ENCODE results near the gene MKS1.
A peak's percentile ranks its signal among the peaks of the same experiment; 100 is the strongest.

Gene MKS1

DNA sequence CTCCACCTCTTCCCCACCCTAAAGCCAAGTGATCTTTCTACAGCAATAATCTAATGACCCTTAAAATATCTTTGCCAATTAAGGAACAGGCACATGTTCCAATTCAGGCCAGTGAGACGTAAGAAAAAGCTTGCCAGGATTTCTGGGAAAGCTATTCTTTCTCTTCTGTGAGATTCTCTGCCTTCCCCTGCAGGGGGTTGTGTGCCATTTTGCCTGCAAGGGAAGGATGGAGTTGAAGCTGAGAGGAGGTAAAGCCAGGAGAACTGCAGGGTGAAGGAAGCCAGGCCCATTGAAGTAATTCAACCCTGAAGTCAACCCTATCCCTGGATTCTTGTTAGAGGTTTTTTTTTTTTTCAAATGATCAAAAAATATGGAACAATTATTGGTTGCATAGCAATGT lies 10.3 kb upstream of the MKS1 start:
- no peaks in the 10 kb centered on the region for H3K9me3 ChIP-seq
- no peaks in the 10 kb centered on the region for H3K27me3 ChIP-seq
- H3K4me1 ChIP-seq: peaks cover 24% of the 10 kb centered on the region
- H3K4me3 ChIP-seq: no peak overlapping the region
- H3K4me2 ChIP-seq: no peak overlapping the region
- no peak overlapping the region for H3K9ac ChIP-seq
- H4K20me1 ChIP-seq: no peaks in the 10 kb centered on the region
- no peak overlapping the region for H3K27ac ChIP-seq
- no peaks in the 10 kb centered on the region for H3K36me3 ChIP-seq
- TF ChIP-seq Cebpa-rat (IDR thresholded peaks at IDR 0.05): no peak

DNA sequence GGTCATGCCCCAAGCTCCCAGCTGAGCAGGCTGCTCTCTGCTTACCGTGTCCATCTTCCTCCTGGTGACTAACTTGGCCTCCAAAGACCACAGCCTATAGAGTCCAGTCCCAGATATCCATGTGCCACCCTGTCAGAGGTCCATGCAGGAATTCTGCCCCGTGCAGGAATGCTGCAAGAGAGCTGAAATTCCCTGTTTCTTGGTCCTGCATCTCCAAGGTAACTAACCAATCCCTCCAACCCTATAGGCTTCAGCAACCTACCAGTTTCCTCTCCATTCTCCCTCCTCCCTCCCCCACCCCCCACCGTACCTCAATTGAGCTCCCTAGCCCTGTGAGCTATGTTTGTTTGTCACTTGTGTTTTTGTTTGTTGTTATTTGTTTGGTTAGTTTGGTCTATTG lies 9.6 kb upstream of the MKS1 start:
- H3K4me1 ChIP-seq: peaks cover 23% of the 10 kb centered on the region
- no peaks in the 10 kb centered on the region for H3K27me3 ChIP-seq
- no peaks in the 10 kb centered on the region for H3K36me3 ChIP-seq
- no peaks in the 10 kb centered on the region for H4K20me1 ChIP-seq
- H3K4me2 ChIP-seq: no peak overlapping the region
- no peak overlapping the region for H3K27ac ChIP-seq
- no peak for TF ChIP-seq Cebpa-rat (IDR thresholded peaks at IDR 0.05)
- H3K9ac ChIP-seq: no peak overlapping the region
- H3K9me3 ChIP-seq: no peaks in the 10 kb centered on the region
- H3K4me3 ChIP-seq: no peak overlapping the region

DNA sequence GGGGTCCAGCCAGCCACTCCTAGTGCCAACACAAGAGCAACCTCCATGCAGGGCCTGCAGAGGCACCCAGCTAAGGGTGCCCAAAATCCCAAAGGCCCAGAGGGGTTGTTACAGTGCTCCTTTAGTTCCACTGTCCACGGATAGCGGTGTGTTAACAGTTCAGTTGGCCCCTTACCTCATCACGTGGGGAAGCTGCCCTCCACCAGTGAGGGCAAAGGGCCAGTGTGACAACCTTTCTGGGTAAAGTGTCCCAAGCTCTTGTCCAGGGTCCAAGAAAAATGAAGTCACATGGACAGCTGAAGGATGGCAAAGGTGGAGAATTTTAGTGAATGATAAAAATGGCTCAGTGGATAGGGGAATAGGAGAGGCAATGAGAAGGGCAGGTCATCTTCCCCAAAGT lies 8.7 kb upstream of the MKS1 start:
- no peak for TF ChIP-seq Cebpa-rat (IDR thresholded peaks at IDR 0.05)
- Histone ChIP-seq H3K27me3 (no peaks in the 10 kb centered on the region), H3K36me3 (no peaks in the 10 kb centered on the region), H4K20me1 (no peaks in the 10 kb centered on the region), H3K4me1 (peaks cover 13% of the 10 kb centered on the region), H3K9me3 (no peaks in the 10 kb centered on the region), H3K9ac (no peak overlapping the region), H3K27ac (no peak overlapping the region), H3K4me3 (no peak overlapping the region), H3K4me2 (no peak overlapping the region)

DNA sequence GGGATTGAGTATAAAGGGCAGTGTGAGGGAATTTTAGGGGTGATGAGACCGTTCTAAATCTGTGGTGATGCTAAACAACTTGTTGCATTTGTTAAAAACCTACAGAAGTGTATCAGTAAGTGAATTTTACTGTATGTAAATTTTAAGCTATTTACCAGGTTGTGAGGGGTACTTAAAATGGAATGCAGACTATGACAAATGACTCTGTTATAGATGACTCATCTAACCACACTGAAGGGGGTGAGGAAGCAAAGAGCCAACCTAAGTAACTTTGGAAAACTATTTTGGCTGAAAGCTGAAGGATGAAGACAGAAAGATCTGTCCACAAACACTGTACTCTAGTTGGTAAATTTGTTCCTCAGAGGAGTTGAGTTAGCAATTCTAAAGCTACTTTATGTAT lies 5.3 kb upstream of the MKS1 start:
- Histone ChIP-seq H3K9ac (no peak overlapping the region), H3K9me3 (no peaks in the 10 kb centered on the region), H3K27ac (no peak overlapping the region), H3K36me3 (no peaks in the 10 kb centered on the region), H3K4me2 (no peak overlapping the region), H3K27me3 (no peaks in the 10 kb centered on the region), H3K4me1 (peaks cover 9% of the 10 kb centered on the region), H3K4me3 (no peak overlapping the region), H4K20me1 (no peaks in the 10 kb centered on the region)
- TF ChIP-seq Cebpa-rat (IDR thresholded peaks at IDR 0.05): no peak

- Histone ChIP-seq H3K9ac (no peak overlapping the region), H3K4me2 (peak overlapping the region; percentile 70), H3K4me1 (peaks cover 19% of the 10 kb centered on the region), H3K4me3 (peak overlapping the region; percentile 69), H4K20me1 (no peaks in the 10 kb centered on the region), H3K27me3 (no peaks in the 10 kb centered on the region), H3K27ac (peak overlapping the region; percentile 40; the same call in 1 of the 2 replicates), H3K36me3 (no peaks in the 10 kb centered on the region; the same call in 1 of the 2 replicates), H3K9me3 (no peaks in the 10 kb centered on the region)
- TF ChIP-seq Cebpa-rat (IDR thresholded peaks at IDR 0.05): no peak
These were observed 731 bp upstream of the MKS1 start for GRCh38 chr17:58219789-58220183.

GRCh38 chr17:58217766-58218165 lies 1.3 kb downstream of the MKS1 start:
- no peaks in the 10 kb centered on the region for H4K20me1 ChIP-seq
- H3K4me1 ChIP-seq: peaks cover 19% of the 10 kb centered on the region
- H3K4me2 ChIP-seq: no peak overlapping the region
- no peak overlapping the region for H3K4me3 ChIP-seq
- H3K27me3 ChIP-seq: no peaks in the 10 kb centered on the region
- no peaks in the 10 kb centered on the region for H3K9me3 ChIP-seq
- peaks cover 14% of the 10 kb centered on the region; the same call in 1 of the 2 replicates for H3K36me3 ChIP-seq
- H3K9ac ChIP-seq: no peak overlapping the region
- no peak overlapping the region for H3K27ac ChIP-seq
- no peak for TF ChIP-seq Cebpa-rat (IDR thresholded peaks at IDR 0.05)

- H3K9me3 ChIP-seq: no peaks in the 10 kb centered on the region
- H4K20me1 ChIP-seq: no peaks in the 10 kb centered on the region
- peaks cover 25% of the 10 kb centered on the region for H3K36me3 ChIP-seq
- H3K4me1 ChIP-seq: peaks cover 19% of the 10 kb centered on the region
- no peak overlapping the region for H3K4me2 ChIP-seq
- no peaks in the 10 kb centered on the region for H3K27me3 ChIP-seq
- H3K27ac ChIP-seq: no peak overlapping the region
- H3K9ac ChIP-seq: no peak overlapping the region
- H3K4me3 ChIP-seq: no peak overlapping the region
- no peak for TF ChIP-seq Cebpa-rat (IDR thresholded peaks at IDR 0.05)
These were observed 3.4 kb downstream of the MKS1 start for GRCh38 chr17:58215685-58216084.

- TF ChIP-seq Cebpa-rat (IDR thresholded peaks at IDR 0.05): no peak
- Histone ChIP-seq H4K20me1 (no peaks in the 10 kb centered on the region), H3K4me2 (no peak overlapping the region), H3K9me3 (no peaks in the 10 kb centered on the region), H3K4me3 (no peak overlapping the region), H3K27ac (no peak overlapping the region), H3K4me1 (no peaks in the 10 kb centered on the region), H3K36me3 (peaks cover 61% of the 10 kb centered on the region), H3K9ac (no peak overlapping the region), H3K27me3 (no peaks in the 10 kb centered on the region)
These were observed 8.1 kb downstream of the MKS1 start for GRCh38 chr17:58210922-58211321.

GRCh38 chr17:58208344-58208743 lies 10.7 kb downstream of the MKS1 start:
- Histone ChIP-seq H3K27me3 (no peaks in the 10 kb centered on the region), H3K9me3 (no peaks in the 10 kb centered on the region), H3K27ac (no peak overlapping the region), H3K36me3 (peaks cover 56% of the 10 kb centered on the region), H4K20me1 (no peaks in the 10 kb centered on the region), H3K9ac (no peak overlapping the region), H3K4me2 (no peak overlapping the region), H3K4me1 (no peaks in the 10 kb centered on the region), H3K4me3 (no peak overlapping the region)
- no peak for TF ChIP-seq Cebpa-rat (IDR thresholded peaks at IDR 0.05)

GRCh38 chr17:58207451-58207850 lies 11.6 kb downstream of the MKS1 start:
- no peak overlapping the region for H3K4me2 ChIP-seq
- H3K4me1 ChIP-seq: no peaks in the 10 kb centered on the region
- H3K27me3 ChIP-seq: no peaks in the 10 kb centered on the region
- peaks cover 47% of the 10 kb centered on the region for H3K36me3 ChIP-seq
- no peaks in the 10 kb centered on the region for H3K9me3 ChIP-seq
- H3K4me3 ChIP-seq: no peak overlapping the region
- H3K9ac ChIP-seq: no peak overlapping the region
- no peak overlapping the region for H3K27ac ChIP-seq
- TF ChIP-seq Cebpa-rat (IDR thresholded peaks at IDR 0.05): no peak
- no peaks in the 10 kb centered on the region for H4K20me1 ChIP-seq

GRCh38 chr17:58205936-58206335 lies 13.1 kb downstream of the MKS1 start:
- H3K9ac ChIP-seq: no peak overlapping the region
- no peaks in the 10 kb centered on the region for H3K4me1 ChIP-seq
- no peak overlapping the region for H3K4me2 ChIP-seq
- no peaks in the 10 kb centered on the region for H4K20me1 ChIP-seq
- H3K36me3 ChIP-seq: peaks cover 41% of the 10 kb centered on the region
- H3K27me3 ChIP-seq: no peaks in the 10 kb centered on the region
- H3K27ac ChIP-seq: no peak overlapping the region
- TF ChIP-seq Cebpa-rat (IDR thresholded peaks at IDR 0.05): no peak
- H3K4me3 ChIP-seq: no peak overlapping the region
- H3K9me3 ChIP-seq: no peaks in the 10 kb centered on the region

Measured in BLaER1 (cell line).